Measurements from ENCODE around the gene SERPINE3. TPM values are rescaled to one million over a fixed set of nuclear protein-coding genes. Genes with fewer than 3 reads are reported as not detected.

SERPINE3 gene
- total and polyA plus RNA-seq, 2 of the 4 experiments (the other 2 are of a cell fraction), result not detected

GRCh38 chr13:51305271-51305967, 34.1 kb upstream of the SERPINE3 start:
- TF ChIP-seq MAFK (IDR thresholded peaks at IDR 0.05; ENCODE audit: low read depth, low read length), result no peak
- TF ChIP-seq CEBPB (IDR thresholded peaks at IDR 0.05; ENCODE audit: low read depth, low read length), result no peak
- no peak for TF ChIP-seq RFX5 (IDR thresholded peaks at IDR 0.05; ENCODE audit: low read depth, low read length)
- TF ChIP-seq MXI1 (IDR thresholded peaks at IDR 0.05; ENCODE audit: borderline replicate concordance, low read depth, low read length), result no peak
- TF ChIP-seq RAD21 (IDR thresholded peaks at IDR 0.05; ENCODE audit: low read length), result no peak
- TF ChIP-seq CTCF (conservative IDR thresholded peaks at IDR 0.05; ENCODE audit: low read depth, low read length), result no peak
- no peak for TF ChIP-seq CHD1 (IDR thresholded peaks at IDR 0.05; ENCODE audit: low read depth, low read length)
- no peak for TF ChIP-seq POLR2A (IDR thresholded peaks at IDR 0.05; ENCODE audit: low read depth, low read length)
- no peak for TF ChIP-seq BHLHE40 (IDR thresholded peaks at IDR 0.05; ENCODE audit: low read depth, low read length)
- TF ChIP-seq NFE2L2 (IDR thresholded peaks at IDR 0.05; ENCODE audit: low read depth, low read length), result no peak
- Histone ChIP-seq H3K14ac (replicated peaks; ENCODE audit: low read depth, low read length) (no peak overlapping the region), H3K23ac (ENCODE audit: low read depth, low read length) (no peak overlapping the region), H3K4me2 (ENCODE audit: low read depth, low read length) (no peak overlapping the region; the same call in 1 of the 2 replicates), H3K36me3 (ENCODE audit: control insufficient read depth, insufficient read depth, low read length) (no peaks in the 10 kb centered on the region), H3K9me3 (ENCODE audit: control insufficient read depth, insufficient read depth, low read length) (no peaks in the 10 kb centered on the region), H4K91ac (ENCODE audit: insufficient read depth, low read depth, low read length) (no peak overlapping the region), H2BK5ac (ENCODE audit: low read depth, low read length, poor library complexity, severe bottlenecking) (no peak overlapping the region), H4K20me1 (ENCODE audit: insufficient read depth, low read length) (no peaks in the 10 kb centered on the region), H3K4me3 (ENCODE audit: insufficient read depth, low read depth, low read length) (no peak overlapping the region), H4K5ac (ENCODE audit: low read depth, low read length) (no peak overlapping the region), H2AK5ac (ENCODE audit: low read depth, low read length) (no peak overlapping the region), H3K18ac (ENCODE audit: low read depth, low read length) (no peak overlapping the region), H2BK15ac (ENCODE audit: low read depth, low read length) (no peak overlapping the region), H3K9me1 (ENCODE audit: insufficient read depth, low read length) (no peaks in the 10 kb centered on the region; the same call in 1 of the 2 replicates), H2AFZ (replicated peaks; ENCODE audit: low read length, poor library complexity) (no peak overlapping the region), H3K4ac (ENCODE audit: low read depth, low read length) (no peak overlapping the region; the same call in 1 of the 2 replicates), H3K79me1 (ENCODE audit: low read depth in 1 of 2, low read length in 2 of 2) (no peaks in the 10 kb centered on the region), H4K8ac (ENCODE audit: low read depth in 2 of 2, low read length in 2 of 2) (no peak overlapping the region), H3K27ac (ENCODE audit: insufficient read depth, low read length) (no peak overlapping the region), H2BK120ac (ENCODE audit: low read depth, low read length) (no peak overlapping the region), H3K9ac (ENCODE audit: low read depth, low read length) (no peak overlapping the region), H3K27me3 (ENCODE audit: control insufficient read depth, insufficient read depth, low read length) (peaks cover 19% of the 10 kb centered on the region), H2BK20ac (ENCODE audit: low read depth, low read length) (no peak overlapping the region), H3K4me1 (ENCODE audit: control insufficient read depth, insufficient read depth, low read length) (0 out of 2 replicates have a peak, but pooled peaks cover 2% of the 10 kb centered on the region), H3K56ac (ENCODE audit: extremely low read depth, insufficient read depth, low read length) (no peak overlapping the region), H2AK9ac (replicated peaks; ENCODE audit: low read depth, low read length, poor library complexity) (no peak overlapping the region)
- DNase-seq (no peak), ATAC-seq (ENCODE audit: low read depth) (peak; percentile 59; the same call in 1 of the 2 replicates)
- no TSS peak for BruUV-seq (replicated peaks)
- ChIA-PET CTCF (no interaction called here), POLR2A (ENCODE audit: unreplicated experiment) (no interaction called here)
- intact Hi-C loops (cut with micrococcal nuclease), result no loop called here
- in situ Hi-C loops (cut with MboI; ENCODE audit: low sequenced_read_pairs), result no loop called here
- WGBS, 2 experiments (ENCODE audit: extremely low coverage in 2 of 2, insufficient read length in 1 of 2), result no CpG with 5 or more reads among the region's 7 CpGs
- dilution Hi-C loops (cut with HindIII; ENCODE audit: low sequenced_read_pairs, unreplicated experiment), result no loop called here
